ENCODE results near the gene SV2B.
A peak's percentile ranks its signal among the peaks of the same experiment; 100 is the strongest.

Gene SV2B

GRCh38 chr15:91306144-91306543 lies 206.1 kb downstream of the SV2B start:
- Histone ChIP-seq H3K4me3 (replicated peaks; ENCODE audit: insufficient read depth, low read length) (no peak overlapping the region), H3K27ac (replicated peaks) (no peak overlapping the region), H3K27me3 (ENCODE audit: insufficient read depth, poor library complexity, severe bottlenecking) (peaks cover 4% of the 10 kb centered on the region)
- no peak for DNase-seq (ENCODE audit: low read depth in 1 of 2, low spot score in 1 of 2)
- TF ChIP-seq REST (IDR thresholded peaks at IDR 0.05; ENCODE audit: insufficient replicate concordance, low read depth) (no peak), SPI1 (IDR thresholded peaks at IDR 0.05; ENCODE audit: borderline replicate concordance, low read depth) (no peak), POLR2AphosphoS5 (IDR thresholded peaks at IDR 0.05; ENCODE audit: low read depth) (no peak), GABPA (IDR thresholded peaks at IDR 0.05; ENCODE audit: low read depth) (no peak)
- TF ChIP-seq, protein P1, sequence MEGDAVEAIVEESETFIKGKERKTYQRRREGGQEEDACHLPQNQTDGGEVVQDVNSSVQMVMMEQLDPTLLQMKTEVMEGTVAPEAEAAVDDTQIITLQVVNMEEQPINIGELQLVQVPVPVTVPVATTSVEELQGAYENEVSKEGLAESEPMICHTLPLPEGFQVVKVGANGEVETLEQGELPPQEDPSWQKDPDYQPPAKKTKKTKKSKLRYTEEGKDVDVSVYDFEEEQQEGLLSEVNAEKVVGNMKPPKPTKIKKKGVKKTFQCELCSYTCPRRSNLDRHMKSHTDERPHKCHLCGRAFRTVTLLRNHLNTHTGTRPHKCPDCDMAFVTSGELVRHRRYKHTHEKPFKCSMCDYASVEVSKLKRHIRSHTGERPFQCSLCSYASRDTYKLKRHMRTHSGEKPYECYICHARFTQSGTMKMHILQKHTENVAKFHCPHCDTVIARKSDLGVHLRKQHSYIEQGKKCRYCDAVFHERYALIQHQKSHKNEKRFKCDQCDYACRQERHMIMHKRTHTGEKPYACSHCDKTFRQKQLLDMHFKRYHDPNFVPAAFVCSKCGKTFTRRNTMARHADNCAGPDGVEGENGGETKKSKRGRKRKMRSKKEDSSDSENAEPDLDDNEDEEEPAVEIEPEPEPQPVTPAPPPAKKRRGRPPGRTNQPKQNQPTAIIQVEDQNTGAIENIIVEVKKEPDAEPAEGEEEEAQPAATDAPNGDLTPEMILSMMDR (IDR thresholded peaks at IDR 0.05; ENCODE audit: insufficient read depth, low read length) = no peak

DNA sequence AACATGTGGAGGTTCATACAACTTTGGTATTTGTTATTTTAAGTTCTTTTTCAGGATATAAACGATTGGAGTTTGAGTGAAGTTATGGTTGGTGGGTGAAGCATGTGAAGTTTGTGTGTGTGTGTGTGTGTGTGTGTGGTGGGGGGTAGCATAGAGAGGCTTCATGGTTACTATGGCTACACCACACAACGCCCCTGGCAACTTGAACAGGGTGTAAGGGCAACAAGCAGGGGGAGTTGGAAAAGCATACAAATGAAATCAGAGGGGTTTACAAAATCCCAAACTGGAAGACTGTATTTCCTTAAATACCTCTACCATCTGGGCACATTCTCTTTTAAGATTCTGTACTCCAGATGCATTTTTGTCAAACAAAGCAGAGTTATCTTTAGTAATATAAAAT lies 207.5 kb downstream of the SV2B start:
- no peak overlapping the region for H3K4me3 ChIP-seq (replicated peaks; ENCODE audit: insufficient read depth, low read length)
- DNase-seq (ENCODE audit: low read depth in 1 of 2, low spot score in 1 of 2) = no peak
- TF ChIP-seq GABPA (IDR thresholded peaks at IDR 0.05; ENCODE audit: low read depth) = no peak
- TF ChIP-seq REST (IDR thresholded peaks at IDR 0.05; ENCODE audit: insufficient replicate concordance, low read depth) = no peak
- TF ChIP-seq, protein P1 (IDR thresholded peaks at IDR 0.05; ENCODE audit: insufficient read depth, low read length) = no peak
- TF ChIP-seq POLR2AphosphoS5 (IDR thresholded peaks at IDR 0.05; ENCODE audit: low read depth) = no peak
- no peak for TF ChIP-seq SPI1 (IDR thresholded peaks at IDR 0.05; ENCODE audit: borderline replicate concordance, low read depth)
- H3K27ac ChIP-seq (replicated peaks) = 0 out of 2 replicates have a peak overlapping the region, but pooled peaks have one; percentile 20
- H3K27me3 ChIP-seq (ENCODE audit: insufficient read depth, poor library complexity, severe bottlenecking) = peaks cover 4% of the 10 kb centered on the region

GRCh38 chr15:91308199-91308598 lies 208.1 kb downstream of the SV2B start:
- H3K27me3 ChIP-seq (ENCODE audit: insufficient read depth, poor library complexity, severe bottlenecking) = peaks cover 3% of the 10 kb centered on the region
- no peak overlapping the region for H3K4me3 ChIP-seq (replicated peaks; ENCODE audit: insufficient read depth, low read length)
- DNase-seq (ENCODE audit: low read depth in 1 of 2, low spot score in 1 of 2) = peak; percentile 43 to 92
- TF ChIP-seq SPI1 (IDR thresholded peaks at IDR 0.05; ENCODE audit: borderline replicate concordance, low read depth) (peak; percentile 70; the same call in 1 of the 2 replicates), POLR2AphosphoS5 (IDR thresholded peaks at IDR 0.05; ENCODE audit: low read depth) (peak; percentile 63), GABPA (IDR thresholded peaks at IDR 0.05; ENCODE audit: low read depth) (no peak), REST (IDR thresholded peaks at IDR 0.05; ENCODE audit: insufficient replicate concordance, low read depth) (no peak)
- TF ChIP-seq, protein P1 (IDR thresholded peaks at IDR 0.05; ENCODE audit: insufficient read depth, low read length) = no peak
- H3K27ac ChIP-seq (replicated peaks) = peak overlapping the region; percentile 43

Measured in HL-60 (cell line).